ENCODE results near the gene CCNY. TPM values are rescaled to one million over a fixed set of nuclear protein-coding genes. Genes with fewer than 3 reads are reported as not detected.

Gene CCNY
- total and polyA plus RNA-seq, 2 of the 13 experiments (the other 11 are each of a cell fraction or from before 2014, with no cell fraction given): 48.2 to 54.7 TPM

GRCh38 chr10:35520996-35521395, 184.7 kb downstream of the CCNY start (continued):
- TF ChIP-seq ZBTB46 (CRISPR knock-in tag; IDR thresholded peaks at IDR 0.05; ENCODE audit: borderline replicate concordance) (no peak), ZNF407 (CRISPR knock-in tag; IDR thresholded peaks at IDR 0.05; ENCODE audit: not compliant biosample characterization) (no peak), ATAD3A (CRISPR knock-in tag; IDR thresholded peaks at IDR 0.05) (no peak), TP53 (CRISPR knock-in tag; conservative IDR thresholded peaks at IDR 0.05) (no peak)

Data from HepG2 (cell line).